SU-DHL-6 (cell line): ENCODE measurements around the gene MAP3K7.

Experiments used
- H2AFZ ChIP-seq: fragments of 200-600 bp; sonication (generic); 2 replicates; pipeline ENCODE4 v1.6.1; 2014; ENCODE audit warnings: low read depth, mild to moderate bottlenecking, moderate library complexity, mixed read lengths, antibody characterized with exemption, low read length; ENCODE audit not compliant: severe bottlenecking
- H3F3A ChIP-seq: fragments of 200-600 bp; shearing (Covaris generic); 2 replicates; pipeline ENCODE4 v1.6.0; 2016; ENCODE audit warnings: antibody characterized with exemption, mild to moderate bottlenecking; ENCODE audit not compliant: insufficient read depth
- H3K27ac ChIP-seq: fragments of 200-600 bp; sonication (generic); 2 replicates; pipeline ENCODE4 v1.5.1; 2016; ENCODE audit warnings: low read depth, mild to moderate bottlenecking, low read length, moderate library complexity, mixed read lengths
- H3K27me3 ChIP-seq: fragments of 200-600 bp; sonication (generic), shearing (Covaris generic); 2 replicates; pipeline ENCODE4 v1.6.0; 2014; ENCODE audit warnings: mild to moderate bottlenecking, low read length
- H3K36me3 ChIP-seq: fragments of 200-600 bp; sonication (generic); 2 replicates; pipeline ENCODE4 v1.6.1; 2014; ENCODE audit warnings: mild to moderate bottlenecking, low read length, mixed read lengths
- H3K4me2 ChIP-seq: fragments of 300-600, 200-600 bp; shearing (Covaris generic), sonication (generic); 2 replicates; pipeline ENCODE4 v1.6.0; 2014; ENCODE audit warnings: low read length, low read depth, mild to moderate bottlenecking; ENCODE audit not compliant: poor library complexity, severe bottlenecking
- H3K4me3 ChIP-seq: fragments of 200-600 bp; sonication (generic); 2 replicates; pipeline ENCODE4 v1.5.1; 2014; ENCODE audit warnings: antibody characterized with exemption, low read length, mild to moderate bottlenecking, mixed read lengths; ENCODE audit not compliant: insufficient read depth, poor library complexity, severe bottlenecking
- H3K79me2 ChIP-seq: fragments of 200-600 bp; sonication (generic); 2 replicates; pipeline ENCODE4 v1.6.1; 2014; ENCODE audit warnings: mild to moderate bottlenecking, low read length, moderate library complexity; ENCODE audit not compliant: insufficient read depth
- H3K9ac ChIP-seq: fragments of 200-600 bp; sonication (generic); 2 replicates; pipeline ENCODE4 v1.7.0; 2014; ENCODE audit warnings: mild to moderate bottlenecking, low read length
- H3K9me2 ChIP-seq: fragments of 200-600 bp; sonication (generic); replicated peaks from 2 replicates; pipeline ENCODE4 v1.6.1; 2014; ENCODE audit warnings: low read length; ENCODE audit not compliant: insufficient read depth
- H3K9me3 ChIP-seq: fragments of 200-600 bp; sonication (generic); 2 replicates; pipeline ENCODE4 v1.6.1; 2014; ENCODE audit warnings: low read length, mixed read lengths; ENCODE audit not compliant: insufficient read depth
- H4K20me1 ChIP-seq: fragments of 200-600 bp; sonication (generic); 2 replicates; pipeline ENCODE4 v1.6.1; 2014; ENCODE audit warnings: low read depth, mild to moderate bottlenecking, antibody characterized with exemption, low read length, moderate library complexity, mixed read lengths
- CTCF ChIP-seq: fragments of 200-600 bp; sonication (generic); IDR thresholded peaks from one replicate; pipeline ENCODE4 v1.5.1; 2017; ENCODE audit warnings: antibody characterized with exemption, mild to moderate bottlenecking, low read length, moderate library complexity; ENCODE audit not compliant: insufficient read depth, poor library complexity, severe bottlenecking
- EZH2phosphoT487 ChIP-seq: fragments of 200-600 bp; sonication (generic), shearing (Covaris generic); conservative IDR thresholded peaks from 2 replicates; pipeline ENCODE4 v1.6.1; 2018; ENCODE audit warnings: mild to moderate bottlenecking, antibody characterized with exemption, low read length, moderate library complexity, mixed read lengths

MAP3K7 gene

GRCh38 chr6:90483956-90484355 is 102.9 kb downstream of the MAP3K7 start:
- Histone ChIP-seq H3K27ac (no peak overlapping the region), H3K79me2 (no peaks in the 10 kb centered on the region), H3K9ac (no peak overlapping the region), H3K36me3 (no peaks in the 10 kb centered on the region), H2AFZ (no peak overlapping the region), H3K27me3 (no peaks in the 10 kb centered on the region), H3K9me3 (no peaks in the 10 kb centered on the region; the same call in 1 of the 2 replicates), H3K4me2 (no peak overlapping the region), H3K4me3 (no peak overlapping the region), H3F3A (no peaks in the 10 kb centered on the region), H4K20me1 (no peaks in the 10 kb centered on the region), H3K9me2 (no peaks in the 10 kb centered on the region)
- TF ChIP-seq CTCF (no peak), EZH2phosphoT487 (no peak)

- Histone ChIP-seq H3K9me2 (no peaks in the 10 kb centered on the region), H3K36me3 (no peaks in the 10 kb centered on the region), H3K27me3 (no peaks in the 10 kb centered on the region), H2AFZ (no peak overlapping the region), H3K9me3 (no peaks in the 10 kb centered on the region; the same call in 1 of the 2 replicates), H3K79me2 (no peaks in the 10 kb centered on the region), H3K9ac (no peak overlapping the region), H3F3A (no peaks in the 10 kb centered on the region), H3K27ac (no peak overlapping the region), H3K4me2 (no peak overlapping the region), H3K4me3 (no peak overlapping the region), H4K20me1 (no peaks in the 10 kb centered on the region)
- TF ChIP-seq CTCF (no peak), EZH2phosphoT487 (no peak)
Observed at GRCh38 chr6:90483116-90483839, 103.6 kb downstream of the MAP3K7 start.

- H3K36me3 ChIP-seq: no peaks in the 10 kb centered on the region
- H3K9me2 ChIP-seq: no peaks in the 10 kb centered on the region
- H3K9ac ChIP-seq: no peak overlapping the region
- H3K4me2 ChIP-seq: no peak overlapping the region
- no peaks in the 10 kb centered on the region for H3K27me3 ChIP-seq
- TF ChIP-seq CTCF: no peak
- TF ChIP-seq EZH2phosphoT487: no peak
- H4K20me1 ChIP-seq: no peaks in the 10 kb centered on the region
- H3K9me3 ChIP-seq: no peaks in the 10 kb centered on the region; the same call in 1 of the 2 replicates
- no peak overlapping the region for H3K27ac ChIP-seq
- no peak overlapping the region for H3K4me3 ChIP-seq
- H3K79me2 ChIP-seq: no peaks in the 10 kb centered on the region
- H3F3A ChIP-seq: no peaks in the 10 kb centered on the region
- H2AFZ ChIP-seq: no peak overlapping the region
Observed at GRCh38 chr6:90480666-90481065, 106.2 kb downstream of the MAP3K7 start.
